Lower leg skin (tissue), 3 donors: Measurements from ENCODE around the gene ARMH2.

Experiments used
- CTCF ChIP-seq, 3 donors: fragments of 450-650 bp; IDR thresholded peaks; one replicate each; pipeline ENCODE4 v1.5.1; 2016; ENCODE audit warnings: antibody characterized with exemption in 3 of 3, mild to moderate bottlenecking in 3 of 3, moderate library complexity in 2 of 3
- POLR2A ChIP-seq, 2 donors: fragments of 450-650 bp; IDR thresholded peaks; one replicate each; pipeline ENCODE4 v1.6.1; 2016 to 2017; ENCODE audit warnings: antibody characterized with exemption in 2 of 2, mild to moderate bottlenecking in 1 of 2, moderate library complexity in 1 of 2

- TF ChIP-seq CTCF (IDR thresholded peaks at IDR 0.05) (no peak), POLR2A (IDR thresholded peaks at IDR 0.05) (no peak)
Observed at GRCh38 chr6:24827162-24827561, 28.4 kb upstream of the ARMH2 start.
